Hematopoietic multipotent progenitor cell treated with erythropoietin and hydrocortisone succinate and interleukin-3 and kit ligand, for 17 days (in vitro differentiated cells): ENCODE data around the gene FAM72D.
"Not testable (repeated sequence)": the region's sequence is repeated elsewhere in the genome, so short reads cannot be mapped to it uniquely, and the experiment has no call there.

Experiments used
- DNase-seq: peaks from one replicate; pipeline ENCODE4 v3.0.0-alpha.2; 2015; ENCODE audit warnings: low spot score

The FAM72D gene

DNA sequence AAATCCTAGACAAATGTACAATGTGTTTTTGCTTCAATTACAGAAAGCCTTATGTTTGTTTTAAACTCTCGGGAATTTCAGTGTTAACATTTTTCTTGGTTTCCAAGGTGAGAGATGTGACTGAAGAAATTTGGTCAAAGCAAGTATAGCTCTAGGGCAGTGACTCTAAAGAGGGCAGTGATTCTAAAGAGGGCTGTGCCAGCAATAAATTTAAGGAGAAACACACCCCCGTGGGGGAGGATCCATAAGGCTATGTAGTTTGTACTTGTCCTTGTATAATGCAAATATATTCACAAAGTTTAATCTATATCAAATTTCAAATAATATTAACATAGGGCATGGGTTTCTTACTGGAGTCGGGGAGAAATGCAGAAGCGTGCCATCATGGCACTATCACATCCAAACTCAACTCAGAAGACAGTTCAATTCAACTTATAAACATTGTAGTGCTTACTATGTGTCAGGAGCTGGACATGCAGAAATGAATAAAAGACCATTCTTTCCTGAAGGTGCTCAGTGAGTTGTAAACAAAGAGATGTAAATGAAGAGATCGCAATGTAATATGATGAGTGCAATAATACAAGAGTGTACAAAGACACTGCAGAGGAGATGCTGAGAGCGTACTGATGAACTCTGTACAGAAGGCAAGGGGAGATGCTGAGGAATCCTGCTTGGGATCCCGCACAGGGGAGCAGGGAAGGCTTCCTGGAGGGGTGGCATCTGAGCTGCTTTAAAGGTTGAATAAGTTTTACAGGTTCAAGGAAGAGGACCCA lies 13.1 kb upstream of the FAM72D start:
- DNase-seq, result not testable (repeated sequence)

DNA sequence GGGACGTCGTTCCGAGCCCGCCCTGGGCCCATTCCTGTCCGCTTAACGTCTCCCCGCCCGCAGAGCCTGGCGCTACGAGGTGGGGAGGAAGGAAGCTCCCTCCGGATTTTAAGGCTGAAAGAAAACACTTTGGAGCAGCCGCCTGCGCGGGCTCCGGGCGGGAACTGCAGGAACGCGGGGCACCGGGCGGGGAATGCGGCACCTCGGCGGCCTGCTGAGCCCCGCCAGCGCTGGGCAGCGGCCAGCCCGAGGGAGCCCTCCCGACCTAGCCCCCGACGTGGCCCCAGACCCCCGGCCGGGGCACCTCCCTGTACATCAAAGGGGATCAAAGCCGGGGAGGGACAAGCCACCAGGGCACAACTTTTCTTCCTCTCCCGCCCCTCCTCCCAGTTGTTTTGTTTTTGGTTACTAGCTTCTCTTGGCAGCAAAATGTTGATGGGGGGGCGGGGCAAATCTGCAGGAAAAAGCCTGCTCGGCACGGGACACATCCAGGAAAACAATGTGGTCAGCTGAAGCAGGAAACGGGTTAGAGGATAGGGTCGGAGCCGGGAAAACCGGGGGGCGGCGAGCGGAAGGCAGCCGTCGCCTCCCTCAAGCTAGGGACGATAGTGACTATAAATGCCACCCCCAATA lies 2.1 kb upstream of the FAM72D start:
- not testable (repeated sequence) for DNase-seq

DNA sequence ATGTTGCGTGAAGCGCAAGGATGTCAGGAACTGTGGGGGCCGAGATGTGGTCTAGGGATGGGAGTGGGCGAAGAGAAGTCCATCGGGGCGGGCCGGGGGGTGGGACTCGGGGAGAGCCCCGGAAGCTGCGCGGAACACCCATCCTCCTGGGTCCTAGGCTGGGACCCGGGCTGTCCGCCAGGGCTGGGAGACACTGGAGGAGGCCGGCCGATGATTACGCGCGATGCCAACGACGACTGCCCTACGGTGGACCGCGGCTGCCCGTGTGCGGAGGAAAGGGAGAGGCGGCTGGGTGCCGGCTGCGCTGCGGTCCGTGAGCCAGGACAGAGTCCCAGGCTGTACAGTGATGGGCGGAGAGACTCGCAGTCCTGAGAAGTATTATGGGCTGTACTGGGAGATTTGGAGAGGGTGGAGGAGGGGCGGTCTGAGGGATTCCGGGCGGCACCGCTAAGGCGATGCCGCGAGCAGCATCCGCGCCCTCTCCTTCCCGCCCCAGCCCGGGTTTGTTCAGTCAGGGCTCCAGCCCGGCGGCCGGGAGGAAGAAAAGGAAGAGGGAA lies 1.0 kb upstream of the FAM72D start:
- DNase-seq, result not testable (repeated sequence)

DNA sequence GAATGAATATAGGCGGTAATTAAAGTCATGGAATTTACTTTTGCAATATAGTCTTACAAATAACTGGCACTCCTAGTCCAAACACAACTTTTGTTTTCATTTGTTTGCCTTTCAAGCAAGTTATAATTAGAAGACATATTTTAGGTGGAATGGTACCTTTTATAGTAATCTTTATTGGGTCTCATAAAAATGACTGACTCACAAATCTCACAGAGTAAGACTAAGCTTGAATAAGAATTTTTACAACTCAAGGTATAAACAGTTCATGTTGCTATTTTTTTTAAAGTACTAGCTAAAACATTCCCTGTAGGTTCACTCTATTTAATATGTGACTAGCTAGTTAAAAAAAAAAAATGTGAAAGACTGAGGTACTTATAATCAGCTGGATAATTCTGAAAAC lies 6.0 kb downstream of the FAM72D start:
- DNase-seq, result not testable (repeated sequence)

DNA sequence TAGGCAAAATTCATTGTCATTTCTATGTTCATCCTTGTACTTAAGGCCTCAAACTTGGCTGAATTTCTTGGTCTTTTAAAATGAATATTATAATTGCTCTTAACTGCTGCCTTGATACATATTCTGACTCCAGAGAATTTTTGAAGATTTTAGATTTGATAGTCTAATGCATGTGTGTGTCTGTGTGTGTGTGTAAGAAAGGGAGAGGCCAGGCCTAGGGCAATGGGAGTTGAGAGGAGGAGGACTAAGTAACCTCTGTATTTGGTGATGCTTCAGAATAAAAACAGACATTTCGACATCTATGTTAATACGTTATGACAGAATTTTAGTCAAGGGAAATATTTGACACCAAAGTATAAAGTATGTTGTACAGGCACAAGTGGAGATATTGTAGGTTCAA lies 7.5 kb downstream of the FAM72D start:
- DNase-seq, result not testable (repeated sequence)

DNA sequence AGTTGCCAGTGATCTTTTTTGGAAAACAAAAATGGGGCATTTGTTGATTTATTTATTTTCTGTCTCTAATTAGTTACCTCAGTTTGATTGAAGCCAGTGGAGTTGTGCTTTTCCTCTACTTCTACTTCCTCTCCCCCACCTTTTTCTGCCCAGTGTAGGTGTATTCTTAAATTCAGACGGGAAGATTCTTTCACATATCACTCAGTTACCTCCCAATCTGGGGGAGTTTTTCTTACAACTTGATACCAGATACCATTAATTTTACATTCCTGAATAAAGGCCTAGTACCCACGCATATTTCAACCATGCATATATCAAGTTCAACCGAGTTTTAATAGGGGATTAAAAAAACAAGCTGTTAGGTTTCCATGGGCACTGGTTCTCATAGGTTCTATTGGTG lies 15.9 kb downstream of the FAM72D start:
- DNase-seq, result not testable (repeated sequence)

DNA sequence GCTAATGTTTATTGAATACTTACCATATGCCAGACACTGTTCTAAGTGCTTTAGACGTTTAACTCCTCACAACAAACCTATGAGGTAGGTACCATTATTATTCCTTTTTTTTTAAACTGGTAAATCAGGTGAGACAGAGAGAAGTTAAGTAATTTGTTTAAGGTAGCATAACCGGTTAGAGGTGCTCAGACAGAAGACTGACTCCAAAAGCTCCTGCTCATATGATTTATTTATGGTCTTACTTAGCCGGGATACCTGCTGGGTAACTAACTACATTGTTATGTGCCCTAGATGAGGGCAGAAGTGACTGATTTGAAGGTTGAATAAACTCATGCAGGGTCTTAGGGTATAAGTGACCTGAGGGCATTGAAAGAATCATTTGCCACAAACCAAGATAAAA lies 16.9 kb downstream of the FAM72D start:
- DNase-seq, result not testable (repeated sequence)

DNA sequence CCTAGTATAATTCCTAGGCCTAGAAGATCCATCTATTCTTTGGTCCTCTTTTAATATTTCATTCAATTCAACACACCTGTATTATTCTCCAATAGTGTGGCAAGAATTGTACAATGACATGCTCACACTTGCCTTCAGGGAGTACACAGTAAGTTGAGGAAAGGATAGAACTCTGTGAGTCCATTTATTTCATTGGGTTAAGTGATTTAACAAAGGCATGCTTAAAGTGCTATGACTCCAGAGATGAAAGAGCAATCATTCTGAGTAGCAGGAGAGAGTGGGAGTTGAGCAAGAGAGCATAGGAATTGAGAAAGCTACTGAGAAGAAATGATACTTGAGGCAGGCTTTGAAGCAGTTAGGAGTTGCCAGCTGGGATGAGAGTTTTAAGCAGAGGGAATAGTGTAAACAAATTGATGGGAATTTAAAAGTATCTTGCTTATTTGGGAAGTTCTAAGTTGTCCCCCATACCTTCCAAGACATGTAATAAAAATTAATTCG lies 18.8 kb downstream of the FAM72D start:
- DNase-seq, result not testable (repeated sequence)

DNA sequence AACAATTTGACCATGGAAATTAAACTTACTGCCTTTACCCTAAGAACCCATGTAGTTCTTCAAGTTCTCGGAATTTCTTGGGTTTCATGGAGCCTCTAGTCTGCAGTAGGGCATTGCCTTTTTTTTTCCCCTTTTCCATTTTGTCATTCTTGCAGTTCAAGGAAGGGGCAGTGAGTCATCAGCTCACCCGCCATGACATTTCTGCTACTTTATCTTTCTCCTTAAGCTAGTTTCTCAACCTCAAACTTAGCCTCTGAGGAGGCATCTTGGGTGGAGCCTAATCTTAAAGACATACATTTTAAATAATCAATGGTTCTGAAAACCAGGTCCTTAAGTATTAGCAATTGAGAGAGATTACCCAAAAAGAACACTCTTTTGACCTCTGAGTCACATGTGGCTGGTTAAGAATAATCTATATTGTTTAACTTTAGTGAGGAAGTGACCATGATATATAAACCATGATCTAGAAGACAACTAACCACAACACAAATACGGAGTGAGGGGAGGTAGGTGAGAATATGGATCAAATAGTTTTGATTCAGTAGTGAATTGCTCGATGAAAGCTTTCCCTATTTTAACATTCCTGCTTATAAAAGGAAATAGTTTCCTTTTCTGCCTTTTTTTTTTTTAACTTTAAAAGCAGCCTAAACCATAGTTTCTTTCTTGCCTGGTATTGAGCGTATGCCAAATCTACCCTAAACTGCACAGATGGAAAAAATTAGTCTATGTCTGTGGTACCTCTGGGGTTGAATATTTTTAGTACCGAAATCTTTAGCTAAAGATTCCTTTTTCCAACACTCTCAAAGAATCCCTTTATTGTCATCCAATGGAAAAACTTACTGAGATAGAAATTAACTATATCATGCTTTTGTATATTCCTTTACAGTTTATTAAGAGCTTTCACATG lies 20.1 kb downstream of the FAM72D start:
- not testable (repeated sequence) for DNase-seq

DNA sequence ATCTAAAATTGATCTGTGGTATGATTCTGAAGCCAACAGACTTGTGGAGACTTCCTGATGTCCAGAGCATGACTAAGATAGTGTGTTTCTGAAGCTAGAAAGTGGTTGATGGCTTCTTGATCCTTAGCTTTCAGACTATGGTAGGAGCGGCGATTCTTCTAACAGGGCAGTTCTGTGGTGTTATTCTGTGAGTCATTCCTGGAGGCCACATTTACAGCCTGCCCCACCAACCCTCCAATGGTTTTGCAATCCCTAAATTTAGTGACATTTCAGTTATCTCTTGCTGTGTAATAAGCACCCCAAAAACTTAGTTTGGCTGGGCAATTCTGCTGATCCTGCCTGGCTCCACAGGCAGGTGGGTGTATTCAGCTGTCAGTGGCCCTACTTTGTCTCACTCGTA lies 24.1 kb downstream of the FAM72D start:
- not testable (repeated sequence) for DNase-seq

DNA sequence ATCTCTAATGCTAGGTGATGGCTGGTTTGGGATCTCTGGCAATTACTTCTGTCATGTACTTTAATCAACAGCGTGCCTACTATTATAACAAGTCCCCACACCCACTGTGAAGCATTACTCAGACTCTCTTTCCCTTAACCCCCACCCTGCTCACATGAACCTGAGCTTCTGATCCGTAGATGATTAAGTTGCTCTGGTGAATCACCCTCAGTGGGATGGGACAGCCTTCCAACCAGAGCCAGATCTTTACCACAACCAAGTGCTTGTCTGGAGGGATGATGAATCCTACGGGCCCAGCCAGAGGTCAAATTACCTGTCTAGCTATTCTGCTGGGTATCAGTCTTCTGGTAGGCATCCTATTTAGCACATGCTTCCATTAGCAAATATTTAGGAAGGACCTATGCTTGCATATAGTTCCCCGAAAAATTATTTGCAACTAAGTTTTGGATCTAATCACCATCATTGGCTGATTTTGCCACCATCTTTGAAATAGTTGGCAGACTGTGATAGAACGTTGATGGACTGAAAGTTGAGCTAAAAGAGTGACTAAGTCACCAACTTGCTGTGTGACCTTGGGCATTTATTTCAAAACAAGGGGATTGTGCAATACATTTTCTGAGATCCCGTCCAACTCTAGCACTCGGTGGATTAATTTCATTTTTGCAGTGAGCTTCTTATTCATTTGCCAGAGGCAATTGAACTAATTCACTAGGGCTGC lies 26.7 kb downstream of the FAM72D start:
- not testable (repeated sequence) for DNase-seq

DNA sequence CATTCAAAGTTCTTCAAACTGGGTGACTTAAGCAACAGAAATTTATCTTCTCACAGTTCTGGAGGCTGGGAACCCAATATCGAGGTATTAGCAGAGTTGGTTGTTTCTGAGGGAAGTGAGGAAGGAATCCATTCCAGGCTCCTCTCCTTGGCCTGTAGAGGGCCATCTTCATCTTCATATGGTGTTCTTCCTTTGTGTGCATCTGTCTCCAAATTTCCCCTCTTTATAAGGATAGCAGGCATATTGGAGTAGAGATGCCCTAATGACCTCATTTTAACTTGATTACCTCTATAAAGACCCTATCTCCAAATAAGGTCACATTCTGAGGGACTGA lies 27.3 kb downstream of the FAM72D start:
- not testable (repeated sequence) for DNase-seq

DNA sequence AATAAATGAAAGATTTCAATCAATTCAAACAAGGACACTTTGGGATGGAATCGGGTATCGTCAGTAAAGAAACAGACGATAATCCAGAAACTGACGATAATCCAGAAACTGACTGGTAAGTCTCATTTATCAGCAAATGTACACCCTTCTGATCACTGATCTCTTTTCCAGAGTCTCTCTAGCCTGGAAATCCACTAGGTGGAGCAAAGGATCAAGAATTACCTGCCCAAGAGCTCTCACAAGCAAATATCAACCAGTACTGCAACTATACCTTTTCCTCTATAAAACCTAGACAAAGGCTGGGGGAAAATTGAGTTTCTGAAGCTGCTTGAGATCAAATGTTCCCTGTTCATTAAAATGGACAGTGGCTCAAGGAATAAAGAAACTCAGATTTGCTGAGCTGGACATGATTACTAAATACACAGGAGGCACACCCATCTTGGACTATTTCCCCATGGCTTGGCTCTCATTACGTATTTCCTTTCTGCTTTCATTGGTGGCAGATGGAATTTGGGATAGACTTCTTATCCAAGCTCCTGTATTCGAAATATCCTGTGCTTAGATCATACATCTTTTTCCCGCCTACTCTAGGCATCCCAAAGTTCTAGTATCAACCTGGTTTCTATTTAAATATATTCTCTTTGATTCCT lies 28.3 kb downstream of the FAM72D start:
- DNase-seq, result not testable (repeated sequence)

DNA sequence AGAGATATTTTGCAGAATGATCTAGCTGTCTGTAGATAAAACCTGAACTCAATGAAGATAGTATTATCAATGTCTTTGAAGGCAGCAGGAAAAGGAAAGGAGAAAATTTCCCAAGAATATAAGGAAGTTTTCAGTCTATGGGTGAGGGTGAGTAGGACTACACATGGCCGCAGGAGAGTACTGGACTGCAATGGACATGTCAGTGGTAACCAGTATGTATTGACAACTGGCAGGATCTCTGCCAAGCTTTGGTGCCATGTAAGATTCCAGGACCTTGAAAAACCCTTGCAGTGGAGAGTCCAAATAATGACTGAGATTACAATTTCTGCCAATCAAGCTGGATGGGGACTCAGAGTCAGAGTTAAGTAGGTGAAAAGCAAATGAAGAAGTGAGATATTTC lies 29.3 kb downstream of the FAM72D start:
- DNase-seq, result not testable (repeated sequence)

DNA sequence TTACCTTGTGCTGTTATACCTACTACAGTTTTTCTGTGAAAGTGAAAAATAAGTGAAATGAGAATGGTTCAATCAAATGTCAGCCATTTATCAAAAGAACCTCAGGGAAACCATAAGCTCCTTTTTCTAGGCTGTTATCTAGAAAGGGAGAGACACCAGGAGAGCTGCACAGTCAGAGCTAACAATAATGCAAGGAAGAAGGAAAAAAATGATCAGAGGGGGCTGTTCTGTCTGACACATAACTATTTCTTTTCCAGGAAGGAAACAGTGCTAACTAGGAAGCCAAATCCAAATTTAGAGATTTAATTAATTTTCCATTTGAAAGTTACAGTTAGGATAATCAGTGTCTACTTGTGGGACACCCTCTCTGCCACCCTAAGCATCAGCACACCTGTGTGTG lies 31.4 kb downstream of the FAM72D start:
- not testable (repeated sequence) for DNase-seq

DNA sequence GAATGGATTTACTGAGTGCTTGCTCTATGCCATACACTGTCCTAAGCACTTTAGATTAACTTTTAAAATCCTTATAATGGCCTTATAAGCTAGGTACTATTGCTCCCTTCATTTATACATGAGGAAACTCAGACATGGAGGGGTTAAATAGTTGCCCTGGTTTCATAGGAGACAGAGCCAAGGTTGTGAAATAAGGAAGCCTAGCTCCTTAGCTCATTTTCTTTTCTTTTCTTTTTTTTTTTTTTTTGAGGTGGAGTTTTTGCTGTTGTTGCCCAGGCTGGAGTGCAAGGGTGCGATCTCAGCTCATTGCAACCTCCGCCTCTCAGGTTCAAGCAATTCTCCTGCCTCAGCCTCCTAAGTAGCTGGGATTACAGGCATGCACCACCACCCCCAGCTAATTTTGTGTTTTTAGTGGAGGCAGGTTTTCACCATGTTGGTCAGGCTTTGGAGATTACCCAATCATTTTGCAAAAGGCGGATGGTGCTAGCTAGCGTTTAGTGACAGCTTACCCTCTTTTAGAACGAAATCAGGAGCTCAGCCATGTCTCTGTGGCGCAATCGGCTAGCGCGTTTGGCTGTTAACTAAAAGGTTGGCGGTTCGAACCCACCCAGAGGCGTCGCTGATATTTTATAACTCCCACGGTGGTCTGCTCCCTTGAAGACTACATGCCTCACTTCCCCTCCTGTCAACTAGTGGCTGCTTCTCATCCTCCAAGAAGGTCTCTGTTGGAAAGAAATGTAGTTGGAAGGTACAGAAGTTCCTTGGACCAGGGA lies 33.1 kb downstream of the FAM72D start:
- DNase-seq, result not testable (repeated sequence)

DNA sequence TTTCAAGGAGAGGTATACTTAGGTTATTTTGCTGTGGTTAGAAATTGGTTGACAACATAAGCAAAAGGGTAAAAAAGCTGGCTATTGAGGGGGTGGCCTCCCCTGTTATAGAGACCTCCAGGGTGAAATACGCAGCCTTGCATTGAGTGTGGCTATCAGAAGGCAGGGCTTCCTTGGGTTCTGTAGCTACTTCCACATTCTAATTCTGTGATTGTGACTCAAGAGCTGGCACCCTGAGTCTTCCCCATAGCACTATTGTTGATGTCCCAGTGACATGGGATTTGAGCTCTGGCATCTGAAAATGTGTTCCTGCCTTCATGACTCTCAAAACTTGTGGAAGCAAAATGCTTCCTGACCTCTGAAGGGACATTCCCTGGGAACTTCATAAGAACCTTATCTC lies 38.7 kb downstream of the FAM72D start:
- not testable (repeated sequence) for DNase-seq

DNA sequence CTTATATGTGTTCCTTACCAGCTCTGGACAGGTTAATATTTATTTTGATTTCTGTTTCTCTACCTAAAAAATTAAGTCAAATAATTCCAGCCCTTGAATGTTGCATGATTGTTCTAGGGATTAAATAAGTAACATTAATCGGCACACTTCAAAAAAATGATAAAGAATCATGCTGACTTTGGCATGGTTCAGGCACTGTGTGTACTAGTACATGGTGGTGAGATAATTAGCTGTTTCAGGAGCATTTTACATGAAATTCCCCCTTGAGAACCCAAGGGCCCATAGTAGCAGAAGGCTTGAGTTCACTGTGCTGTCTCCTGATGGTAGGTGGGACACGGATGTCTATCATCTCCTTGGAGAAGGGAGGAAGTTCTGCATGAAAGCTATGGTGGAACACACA lies 44.8 kb downstream of the FAM72D start:
- DNase-seq, result not testable (repeated sequence)

DNA sequence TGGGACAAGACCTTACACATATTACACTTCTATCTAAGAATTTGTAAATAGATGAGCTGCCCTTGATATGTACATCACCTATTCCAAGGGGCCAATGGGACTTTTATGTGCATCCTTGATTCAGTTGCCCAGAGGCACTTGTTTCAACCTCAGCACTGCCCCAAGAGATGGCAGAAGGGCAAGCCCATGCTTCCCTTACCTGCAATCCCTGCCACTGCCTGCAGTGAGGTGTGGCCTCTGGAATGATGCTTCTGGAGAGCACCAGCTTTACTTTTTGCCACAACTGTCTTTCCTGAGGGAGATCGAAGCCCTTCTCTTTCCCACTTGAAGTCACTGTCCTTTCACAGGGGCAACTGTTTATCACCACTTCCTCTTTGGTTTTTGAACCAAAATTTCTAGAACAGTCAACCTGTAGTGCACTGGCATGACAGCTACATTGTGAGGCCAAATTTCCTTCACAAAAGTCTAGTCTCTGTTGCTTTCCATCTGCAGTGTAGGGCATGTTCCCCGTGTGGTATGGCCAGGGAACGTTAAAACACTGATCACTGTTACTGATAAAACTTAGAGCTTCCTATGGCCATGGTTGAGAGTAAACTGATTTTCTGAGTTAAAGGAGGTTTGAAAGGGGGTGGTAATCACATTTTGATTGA lies 48.6 kb downstream of the FAM72D start:
- DNase-seq, result not testable (repeated sequence)

DNA sequence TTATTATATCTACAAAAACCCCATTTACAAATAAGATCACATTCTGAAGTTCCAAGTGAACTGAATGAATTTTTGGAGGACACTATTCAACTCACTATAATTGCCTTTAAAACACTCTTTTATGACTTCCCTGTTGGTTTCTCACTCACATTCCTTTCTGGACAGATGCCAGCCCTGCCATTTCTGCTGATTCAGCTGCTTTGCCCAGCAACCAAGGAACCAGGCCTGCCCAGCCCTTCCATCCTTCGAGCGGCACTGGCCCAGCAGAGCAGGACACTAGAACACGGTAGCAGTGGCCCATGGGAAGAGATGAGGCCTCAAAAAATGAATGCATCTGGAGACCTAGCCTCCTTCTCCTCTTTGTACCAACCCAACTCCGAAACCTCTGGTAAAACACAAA lies 50.5 kb downstream of the FAM72D start:
- DNase-seq, result not testable (repeated sequence)
